ENCODE measurements around the gene GNG5.

Gene GNG5

DNA sequence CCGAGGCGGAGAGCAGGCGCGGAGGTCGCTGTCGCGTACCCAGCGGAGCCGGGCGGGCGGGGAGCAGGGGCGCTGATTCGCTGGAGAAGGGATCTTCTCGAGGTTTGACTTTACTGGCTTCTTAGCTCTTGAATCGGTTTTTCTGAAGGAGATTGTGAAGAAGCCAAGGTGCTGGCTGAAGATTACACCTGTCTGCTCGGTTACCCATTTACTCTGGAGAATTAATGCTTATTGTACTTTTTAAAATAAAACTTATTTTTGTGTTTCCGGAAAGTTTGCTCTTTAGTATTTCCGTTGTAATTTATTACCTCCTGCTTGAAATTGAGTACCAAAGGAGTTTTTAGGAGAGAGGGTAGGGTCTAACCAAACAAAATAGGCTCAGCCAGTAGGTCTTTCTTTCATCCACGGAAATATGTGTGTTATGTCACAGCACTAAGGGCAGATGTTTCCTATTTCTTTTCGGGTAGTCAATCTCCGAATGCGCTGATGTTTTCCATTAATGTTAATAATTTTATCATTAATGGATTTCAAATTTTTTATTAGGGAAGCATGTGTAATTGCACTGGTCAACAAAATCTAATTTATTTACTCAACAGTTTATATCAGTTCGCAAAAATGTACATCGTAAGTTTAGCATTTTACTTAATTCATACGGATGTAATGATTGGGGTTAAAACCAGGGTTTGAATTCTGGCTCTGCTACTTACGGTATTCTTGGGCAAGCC, 510 bp upstream of the GNG5 start:
- peak overlapping the region; percentile 93 for H3K4me3 ChIP-seq (ENCODE audit: low read depth, low read length)
- no peak for DNase-seq (ENCODE audit: low read depth, low spot score)
- TF ChIP-seq, protein P1, sequence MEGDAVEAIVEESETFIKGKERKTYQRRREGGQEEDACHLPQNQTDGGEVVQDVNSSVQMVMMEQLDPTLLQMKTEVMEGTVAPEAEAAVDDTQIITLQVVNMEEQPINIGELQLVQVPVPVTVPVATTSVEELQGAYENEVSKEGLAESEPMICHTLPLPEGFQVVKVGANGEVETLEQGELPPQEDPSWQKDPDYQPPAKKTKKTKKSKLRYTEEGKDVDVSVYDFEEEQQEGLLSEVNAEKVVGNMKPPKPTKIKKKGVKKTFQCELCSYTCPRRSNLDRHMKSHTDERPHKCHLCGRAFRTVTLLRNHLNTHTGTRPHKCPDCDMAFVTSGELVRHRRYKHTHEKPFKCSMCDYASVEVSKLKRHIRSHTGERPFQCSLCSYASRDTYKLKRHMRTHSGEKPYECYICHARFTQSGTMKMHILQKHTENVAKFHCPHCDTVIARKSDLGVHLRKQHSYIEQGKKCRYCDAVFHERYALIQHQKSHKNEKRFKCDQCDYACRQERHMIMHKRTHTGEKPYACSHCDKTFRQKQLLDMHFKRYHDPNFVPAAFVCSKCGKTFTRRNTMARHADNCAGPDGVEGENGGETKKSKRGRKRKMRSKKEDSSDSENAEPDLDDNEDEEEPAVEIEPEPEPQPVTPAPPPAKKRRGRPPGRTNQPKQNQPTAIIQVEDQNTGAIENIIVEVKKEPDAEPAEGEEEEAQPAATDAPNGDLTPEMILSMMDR (IDR thresholded peaks at IDR 0.05; ENCODE audit: low read depth, low read length) = no peak
- in situ Hi-C loops (cut with HindIII; ENCODE audit: low sequenced_read_pairs) = no loop called here

DNA sequence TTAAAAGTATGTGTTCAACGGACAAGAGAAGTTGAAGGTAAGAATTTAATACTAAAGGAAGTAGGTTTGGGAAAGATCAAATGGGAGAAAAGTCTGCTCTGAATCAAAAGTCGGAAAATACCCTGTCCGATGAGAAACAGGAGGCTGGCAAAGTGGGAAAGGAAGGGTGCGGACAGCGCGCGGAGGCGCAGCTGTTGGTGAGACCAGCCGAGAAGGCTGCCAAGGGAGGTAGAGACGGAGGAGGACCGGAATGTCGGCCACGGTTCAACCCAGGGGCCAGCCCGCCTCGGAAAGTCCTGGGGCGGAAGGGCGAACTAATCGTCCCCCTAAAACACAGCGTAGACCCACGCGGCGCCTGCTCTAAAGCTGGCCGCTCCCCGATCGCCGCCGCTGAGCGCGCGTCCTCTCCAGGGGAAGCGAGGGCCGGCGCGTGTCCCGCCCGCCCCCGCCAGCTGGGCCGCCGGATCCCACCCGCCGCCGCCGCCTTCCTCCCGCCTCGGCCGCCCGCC, 834 bp downstream of the GNG5 start:
- DNase-seq (ENCODE audit: low read depth, low spot score) = peak; percentile 66
- H3K4me3 ChIP-seq (ENCODE audit: low read depth, low read length) = peak overlapping the region; percentile 93
- in situ Hi-C loops (cut with HindIII; ENCODE audit: low sequenced_read_pairs) = no loop called here
- TF ChIP-seq, protein P1 (IDR thresholded peaks at IDR 0.05; ENCODE audit: low read depth, low read length) = no peak

DNA sequence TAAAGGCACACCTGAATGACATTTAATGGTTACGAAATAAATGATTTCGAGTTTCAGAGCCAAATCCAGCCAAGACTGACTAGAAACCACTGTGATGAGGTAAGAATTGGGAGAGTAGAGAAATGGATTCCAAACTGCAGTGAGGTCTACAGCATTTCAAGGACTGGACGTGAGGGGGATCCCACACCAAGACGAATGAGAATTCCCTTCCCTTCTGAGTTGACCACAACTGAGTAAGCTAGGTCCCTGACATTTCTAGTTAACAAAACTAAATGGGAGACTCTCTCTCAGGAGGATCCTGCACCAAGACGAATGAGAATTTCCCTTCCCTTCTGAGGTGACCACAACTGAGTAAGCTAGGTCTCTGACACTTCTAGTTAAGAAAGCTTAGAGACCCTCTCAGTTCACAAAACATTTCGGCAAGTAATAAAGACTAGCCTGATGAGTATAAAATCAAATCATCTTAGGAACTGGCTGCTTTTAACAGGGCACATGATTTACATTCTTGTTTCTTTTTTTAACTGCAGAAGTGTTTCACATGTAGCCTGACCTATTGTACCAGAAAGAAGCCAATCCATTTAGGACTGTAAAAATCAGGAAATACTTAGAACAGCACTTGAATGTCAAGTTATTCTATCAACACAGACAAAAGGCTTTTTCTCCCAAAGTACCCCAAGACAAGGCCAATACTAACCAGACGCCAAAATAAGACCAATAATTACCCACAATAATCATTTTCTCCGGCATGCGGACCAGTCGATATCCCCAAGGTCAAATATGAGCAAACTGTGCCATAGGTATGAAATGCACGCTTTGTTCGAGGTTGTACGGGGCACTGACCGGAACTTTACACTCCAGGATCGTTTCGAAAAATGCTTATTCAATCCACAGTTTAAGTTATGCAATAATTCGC, 1.5 kb downstream of the GNG5 start:
- H3K4me3 ChIP-seq (ENCODE audit: low read depth, low read length) = peak overlapping the region; percentile 93
- in situ Hi-C loops (cut with HindIII; ENCODE audit: low sequenced_read_pairs) = no loop called here
- TF ChIP-seq, protein P1 (IDR thresholded peaks at IDR 0.05; ENCODE audit: low read depth, low read length) = peak; percentile 22
- DNase-seq (ENCODE audit: low read depth, low spot score) = peak; percentile 79

DNA sequence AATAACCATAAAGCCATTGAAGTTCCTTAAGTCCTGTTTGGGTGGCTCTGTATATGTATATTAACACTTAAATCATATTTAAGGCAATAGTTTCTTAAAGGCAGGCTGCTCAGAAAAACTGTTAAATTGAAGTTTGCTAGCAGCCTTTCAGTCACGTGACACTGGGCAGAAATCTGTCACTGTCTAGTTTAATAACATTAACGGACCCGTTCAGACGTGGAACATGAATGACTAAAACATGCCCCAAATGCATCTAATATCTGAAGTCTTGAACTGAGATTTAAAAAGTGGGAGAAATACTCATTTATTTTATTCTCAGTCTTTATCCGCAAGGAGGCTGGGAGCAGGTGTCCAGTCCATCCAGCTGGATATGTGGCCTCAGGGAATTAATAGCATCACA, 3.5 kb downstream of the GNG5 start:
- no peak overlapping the region for H3K4me3 ChIP-seq (ENCODE audit: low read depth, low read length)

DNA sequence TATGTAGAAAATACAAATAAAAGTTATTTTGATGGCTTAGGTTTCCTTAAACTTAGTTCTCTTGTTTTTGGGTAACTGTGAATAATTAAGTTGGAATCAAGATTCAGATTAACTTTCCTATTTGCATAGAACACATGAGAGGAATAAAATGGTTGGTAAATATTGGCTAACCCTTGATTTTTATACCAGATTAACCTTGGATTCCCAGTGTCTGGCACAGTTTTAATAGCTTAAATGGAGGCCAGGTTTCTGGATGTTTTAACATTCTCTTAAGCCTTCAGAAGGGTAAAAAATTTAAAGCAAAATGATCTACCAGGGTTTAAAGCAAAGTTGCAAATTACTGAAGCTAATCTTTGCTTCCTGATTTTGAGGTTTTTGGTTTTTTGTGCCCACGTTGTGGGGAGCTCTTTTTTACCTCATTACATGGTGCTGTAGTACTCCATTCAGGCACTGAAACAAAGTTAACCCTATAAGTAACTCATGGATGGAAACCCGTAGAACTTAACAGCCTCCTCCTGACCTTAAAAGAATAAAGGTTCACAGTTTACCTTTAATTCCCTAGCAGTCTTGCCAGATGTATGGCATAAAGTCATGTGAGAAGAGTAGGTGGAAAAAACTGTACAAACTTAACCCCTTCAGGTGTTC, 8.6 kb downstream of the GNG5 start:
- DNase-seq (ENCODE audit: low read depth, low spot score) = no peak
- TF ChIP-seq, protein P1 (IDR thresholded peaks at IDR 0.05; ENCODE audit: low read depth, low read length) = no peak
- in situ Hi-C loops (cut with HindIII; ENCODE audit: low sequenced_read_pairs) = no loop called here
- no peak overlapping the region for H3K4me3 ChIP-seq (ENCODE audit: low read depth, low read length)

More for the DNA sequence above, 3.5 kb downstream of the GNG5 start:
- TF ChIP-seq, protein P1 (IDR thresholded peaks at IDR 0.05; ENCODE audit: low read depth, low read length) = no peak
- no peak for DNase-seq (ENCODE audit: low read depth, low spot score)
- in situ Hi-C loops (cut with HindIII; ENCODE audit: low sequenced_read_pairs) = no loop called here

DNA sequence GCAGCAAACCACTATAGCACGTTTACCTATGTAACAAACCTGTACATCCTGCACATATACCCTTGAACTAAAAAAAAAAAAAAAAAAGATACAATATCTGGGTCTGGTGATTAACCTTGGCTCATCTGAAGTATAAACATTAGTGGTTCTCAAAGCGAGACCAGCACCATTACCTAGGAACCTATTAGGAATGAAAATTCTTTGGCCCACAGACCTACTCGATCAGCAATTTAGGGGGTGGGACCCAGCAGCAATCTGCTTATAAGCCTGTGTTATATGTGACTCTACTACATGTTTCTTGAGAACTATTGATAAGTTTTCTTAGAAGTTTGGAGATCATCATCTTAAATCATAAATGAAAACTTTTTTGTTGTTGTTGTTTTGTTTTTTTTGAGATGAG, 9.9 kb downstream of the GNG5 start:
- in situ Hi-C loops (cut with HindIII; ENCODE audit: low sequenced_read_pairs) = no loop called here
- TF ChIP-seq, protein P1 (IDR thresholded peaks at IDR 0.05; ENCODE audit: low read depth, low read length) = no peak

More for the DNA sequence above, 9.9 kb downstream of the GNG5 start:
- H3K4me3 ChIP-seq (ENCODE audit: low read depth, low read length) = no peak overlapping the region
- no peak for DNase-seq (ENCODE audit: low read depth, low spot score)
